Measurements from ENCODE around the gene SYAP1. TPM values are rescaled to one million over a fixed set of nuclear protein-coding genes. Genes with fewer than 3 reads are reported as not detected.
A peak's percentile ranks its signal among the peaks of the same experiment; 100 is the strongest.
"Not testable (repeated sequence)": the region's sequence is repeated elsewhere in the genome, so short reads cannot be mapped to it uniquely, and the experiment has no call there.

SYAP1 gene
- polyA plus RNA-seq, 4 donors = 31.6 to 34.4 (median 33.7) TPM

- no peak for DNase-seq (ENCODE audit: low read depth in 4 of 4, low spot score in 3 of 4)
Measured at GRCh38 chrX:16772460-16772859, 53.0 kb downstream of the SYAP1 start.

DNA sequence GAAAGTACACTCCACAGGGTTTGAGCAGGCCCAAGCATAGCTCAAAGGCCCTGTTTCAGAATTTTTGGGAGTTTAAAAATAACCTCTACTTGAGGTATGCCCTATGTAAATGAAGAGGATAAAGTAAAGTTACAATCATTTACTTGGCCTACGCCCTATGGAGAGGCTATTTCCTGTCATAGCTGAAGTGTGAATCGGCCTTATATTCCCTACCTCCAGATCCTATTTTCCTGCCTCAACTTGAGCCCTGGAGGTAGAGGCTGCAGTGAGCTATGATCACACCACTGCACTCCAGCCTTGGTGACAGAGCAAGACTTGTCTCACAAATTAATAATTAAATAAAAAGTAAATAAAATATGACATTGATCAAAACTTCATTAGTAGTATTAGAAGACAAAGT is 55.3 kb downstream of the SYAP1 start:
- DNase-seq (ENCODE audit: low read depth in 4 of 4, low spot score in 3 of 4) = no peak

GRCh38 chrX:16778545-16778944 is 59.1 kb downstream of the SYAP1 start:
- DNase-seq (ENCODE audit: low read depth in 4 of 4, low spot score in 3 of 4) = no peak

DNA sequence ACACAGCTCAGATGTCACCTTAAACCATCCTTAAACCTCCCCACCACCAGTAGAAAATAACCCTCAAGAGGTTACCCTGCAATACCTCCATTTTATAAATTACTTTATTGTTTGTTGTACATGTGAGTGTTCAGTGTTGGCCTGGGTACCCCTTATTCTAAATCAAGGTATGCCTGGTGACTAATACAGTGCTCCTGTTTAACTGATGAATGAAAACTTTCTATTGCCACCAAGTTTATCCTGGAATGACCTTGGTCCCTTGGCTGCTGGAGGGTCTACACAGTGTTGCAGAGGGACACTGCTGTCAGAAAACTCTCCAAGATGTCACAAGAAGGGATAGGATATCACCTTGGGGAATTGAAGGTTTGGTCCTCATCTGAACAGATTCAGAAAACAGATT is 59.6 kb downstream of the SYAP1 start:
- DNase-seq (ENCODE audit: low read depth in 4 of 4, low spot score in 3 of 4) = no peak

DNA sequence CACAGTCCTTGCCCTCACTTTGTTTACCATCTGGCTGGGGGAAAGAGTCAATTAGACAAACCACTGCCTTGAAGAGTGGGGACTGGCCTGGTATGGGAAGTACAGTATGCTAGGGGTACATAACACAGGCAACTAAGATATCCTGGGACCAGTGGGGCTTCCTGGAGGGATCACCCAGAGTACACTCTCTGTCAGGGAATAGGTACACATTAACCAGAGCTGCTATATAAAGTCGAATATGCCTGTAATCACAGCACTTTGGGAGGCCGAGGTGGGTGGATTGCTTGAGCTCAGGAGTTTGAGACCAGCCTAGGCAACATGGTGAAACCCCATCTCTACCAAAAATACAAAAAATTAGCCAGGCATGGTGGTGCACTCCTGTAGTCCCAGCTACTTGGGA is 60.4 kb downstream of the SYAP1 start:
- DNase-seq (ENCODE audit: low read depth in 4 of 4, low spot score in 3 of 4) = not testable (repeated sequence)

DNA sequence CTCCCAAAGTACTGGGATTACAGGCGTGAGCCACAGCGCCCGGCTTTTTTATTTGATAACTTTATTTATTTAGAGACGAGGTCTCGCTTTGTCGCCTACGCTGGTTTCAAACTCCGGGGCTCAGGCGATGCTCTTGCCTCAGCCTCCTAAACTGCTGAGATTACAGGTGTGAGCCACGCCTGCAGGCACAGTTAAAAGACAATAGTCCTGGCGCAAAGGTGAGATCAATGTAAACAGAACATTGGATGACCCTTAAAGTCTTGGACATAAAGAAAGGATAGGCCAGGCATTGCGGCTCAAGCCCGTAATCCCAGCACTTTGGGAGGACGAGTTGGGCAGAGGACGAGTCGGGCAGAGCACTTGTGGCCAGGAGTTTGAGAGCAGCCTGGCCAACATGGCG is 64.0 kb downstream of the SYAP1 start:
- no peak for DNase-seq (ENCODE audit: low read depth in 4 of 4, low spot score in 3 of 4)

GRCh38 chrX:16784440-16784839 is 65.0 kb downstream of the SYAP1 start:
- DNase-seq (ENCODE audit: low read depth in 4 of 4, low spot score in 3 of 4) = not testable (repeated sequence)

DNA sequence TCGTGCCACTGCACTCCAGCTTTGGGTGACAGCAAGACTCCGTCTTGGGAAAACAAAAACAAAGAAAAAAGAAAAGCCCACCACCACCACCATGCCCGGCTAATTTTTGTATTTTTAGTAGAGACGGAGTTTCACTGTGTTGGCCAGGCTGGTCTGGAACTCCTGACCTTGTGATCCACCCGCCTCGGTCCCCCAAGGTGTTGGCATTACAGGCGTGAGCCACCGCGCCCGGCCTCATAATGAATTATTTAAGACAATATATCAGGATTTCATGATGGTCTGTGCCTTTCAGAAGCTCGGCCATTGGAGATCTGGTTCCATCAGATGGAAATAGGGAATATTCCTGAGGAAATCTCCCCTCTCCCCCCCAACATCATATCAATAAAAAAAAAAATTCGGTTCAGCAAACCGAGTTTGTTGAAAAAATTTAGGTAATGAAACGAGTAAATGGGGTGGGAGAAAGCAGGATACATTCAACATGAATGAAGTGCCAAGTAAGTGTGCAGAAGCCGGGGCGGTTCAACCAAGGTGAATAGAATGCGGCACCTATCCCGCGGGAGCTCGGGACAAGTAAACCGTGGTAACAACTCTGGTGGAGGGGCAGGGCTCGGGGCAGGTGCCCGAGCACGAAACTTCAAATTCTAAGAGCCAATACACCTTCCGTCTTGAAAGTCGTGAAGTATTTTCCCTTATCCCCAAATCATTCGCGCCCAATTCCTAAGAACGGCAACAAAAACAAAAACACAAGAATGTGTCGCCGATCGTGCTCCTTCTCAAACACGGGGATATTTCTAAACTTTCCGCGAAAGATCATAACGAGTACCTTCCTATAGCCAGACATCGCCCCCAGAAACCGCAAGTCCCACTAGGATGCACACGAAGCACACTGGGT is 66.1 kb downstream of the SYAP1 start:
- no peak for DNase-seq (ENCODE audit: low read depth in 4 of 4, low spot score in 3 of 4)

DNA sequence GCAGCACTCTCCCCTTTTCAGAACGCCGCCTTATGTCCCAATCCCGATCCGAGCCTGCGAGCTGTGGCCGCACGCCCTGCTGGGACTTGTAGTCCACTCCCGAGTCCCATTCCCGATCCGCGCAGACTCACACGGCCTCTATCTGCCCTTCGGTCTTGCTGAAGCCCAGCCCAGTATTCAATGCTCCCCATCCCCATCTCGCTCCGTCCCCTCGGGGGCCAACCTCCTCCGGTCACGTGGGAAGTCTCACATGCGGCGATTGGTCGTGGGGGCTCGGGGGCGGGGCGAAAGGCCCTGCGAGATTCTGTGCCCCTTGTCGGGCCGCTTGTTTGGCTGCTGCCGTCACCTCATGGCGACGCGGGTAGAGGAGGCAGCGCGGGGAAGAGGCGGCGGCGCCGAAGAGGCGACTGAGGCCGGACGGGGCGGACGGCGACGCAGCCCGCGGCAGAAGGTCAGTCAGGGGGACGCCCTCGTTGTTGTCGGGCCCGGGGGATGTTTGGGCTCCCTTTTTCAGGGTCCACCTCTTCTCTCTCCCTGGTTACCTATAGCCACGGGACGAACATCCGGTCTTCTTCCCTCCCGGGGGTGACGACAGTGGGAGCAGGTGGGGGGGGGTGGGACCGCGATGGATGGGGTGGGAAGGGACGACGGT is 66.9 kb downstream of the SYAP1 start, which contains the start of gene TXLNG:
Gene TXLNG (plus strand): TSS at position 328 of the 652 bp plus-strand sequence. CDS start 22 bp downstream, at position 350.
- DNase-seq (ENCODE audit: low read depth in 4 of 4, low spot score in 3 of 4) = peak; percentile 75 to 92 (median 92)

DNA sequence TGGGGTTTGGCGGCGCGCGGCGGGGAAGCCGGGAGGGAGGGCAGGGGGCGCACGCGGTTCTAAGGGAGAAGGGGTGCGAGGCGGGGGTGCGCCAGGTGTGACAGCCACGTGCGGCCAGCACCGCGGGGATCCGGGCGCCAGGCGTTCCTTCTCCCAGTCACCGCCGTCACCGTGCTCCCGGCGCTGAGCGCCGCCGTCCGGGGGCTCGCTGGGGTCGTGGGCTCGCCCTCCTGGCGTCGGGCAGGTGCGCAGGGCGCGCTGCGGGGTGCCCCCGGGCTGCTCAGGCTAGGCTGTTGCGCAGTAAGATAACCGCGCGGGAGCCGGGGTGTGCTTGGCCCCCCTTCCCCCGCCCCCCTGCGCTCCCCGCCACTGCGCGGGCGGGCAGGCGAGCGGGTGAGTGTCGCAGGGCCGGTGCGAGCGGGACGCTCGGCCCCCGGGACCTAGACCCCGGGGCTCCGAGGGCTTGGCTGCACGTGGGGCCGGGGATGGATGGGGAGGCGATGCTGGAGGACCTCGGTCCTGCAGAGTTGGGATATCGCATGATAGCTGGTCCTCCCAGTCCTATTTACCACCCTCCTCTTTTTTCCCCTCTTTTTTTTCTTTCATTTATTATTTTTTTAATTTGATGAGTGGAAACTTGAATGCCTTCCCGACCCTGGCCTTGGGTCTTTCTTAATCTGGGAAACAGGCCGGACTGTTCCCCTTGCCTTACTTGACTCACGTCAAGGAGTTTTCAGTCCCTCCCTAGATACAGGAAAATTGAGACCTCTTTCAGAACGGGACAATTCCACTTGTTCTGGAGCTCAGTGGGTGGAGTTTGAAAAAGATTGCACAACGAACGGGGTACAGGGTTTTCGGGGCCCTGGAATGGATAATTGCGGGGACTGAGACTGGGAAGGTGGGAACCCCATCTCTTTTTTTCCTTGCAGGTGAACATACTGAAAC is 67.7 kb downstream of the SYAP1 start:
- DNase-seq (ENCODE audit: low read depth in 4 of 4, low spot score in 3 of 4) = no peak

GRCh38 chrX:16788477-16788876 is 69.1 kb downstream of the SYAP1 start:
- no peak for DNase-seq (ENCODE audit: low read depth in 4 of 4, low spot score in 3 of 4)

GRCh38 chrX:16796298-16796697 is 76.9 kb downstream of the SYAP1 start:
- DNase-seq (ENCODE audit: low read depth in 4 of 4, low spot score in 3 of 4) = no peak

GRCh38 chrX:16797358-16797757 is 77.9 kb downstream of the SYAP1 start:
- no peak for DNase-seq (ENCODE audit: low read depth in 4 of 4, low spot score in 3 of 4)

DNA sequence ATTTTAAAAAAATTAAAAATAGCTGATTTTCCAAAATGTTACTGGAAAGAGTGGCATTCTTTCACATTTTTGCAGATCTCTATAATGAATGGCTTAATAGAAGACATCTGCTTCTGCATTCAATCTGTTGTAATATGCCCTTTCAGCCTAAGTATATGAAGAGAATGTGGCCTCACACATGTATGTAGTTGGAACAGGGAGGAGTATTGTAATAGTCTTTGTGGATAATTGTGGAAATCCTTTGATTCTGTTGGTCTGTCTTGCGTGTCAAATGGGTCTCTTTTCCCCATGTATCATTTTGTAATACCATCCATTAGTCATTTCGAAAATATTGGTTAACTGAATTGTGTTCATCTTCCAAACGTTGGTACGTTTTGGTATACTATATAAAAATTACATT is 78.4 kb downstream of the SYAP1 start:
- DNase-seq (ENCODE audit: low read depth in 4 of 4, low spot score in 3 of 4) = no peak

DNA sequence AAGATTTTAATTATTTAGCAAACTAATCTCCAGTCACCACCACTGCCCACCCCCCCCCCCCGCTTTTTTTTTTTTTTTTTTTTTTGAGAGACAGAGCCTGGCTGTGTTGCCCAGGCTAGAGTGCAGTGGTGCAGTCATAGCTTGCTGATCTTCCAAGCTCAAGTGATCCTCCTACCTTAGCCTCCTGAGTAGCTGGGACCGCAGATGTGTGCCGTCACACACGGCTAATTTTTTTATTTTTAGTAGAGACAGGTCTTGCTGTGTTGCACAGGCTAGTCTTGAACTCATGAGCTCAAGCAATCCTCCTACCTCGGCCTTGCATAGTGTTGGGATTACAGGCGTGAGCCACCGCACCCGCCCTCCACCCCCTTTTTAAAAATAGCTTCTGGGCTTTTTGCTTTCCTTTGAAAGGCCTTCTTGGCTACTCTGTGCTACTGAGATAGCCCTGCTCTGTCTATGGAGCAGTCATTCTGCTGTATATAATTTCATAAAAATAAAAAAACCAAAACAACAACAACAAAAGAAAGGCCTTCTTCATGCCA is 85.6 kb downstream of the SYAP1 start:
- no peak for DNase-seq (ENCODE audit: low read depth in 4 of 4, low spot score in 3 of 4)

GRCh38 chrX:16807548-16807947 is 88.1 kb downstream of the SYAP1 start:
- no peak for DNase-seq (ENCODE audit: low read depth in 4 of 4, low spot score in 3 of 4)

DNA sequence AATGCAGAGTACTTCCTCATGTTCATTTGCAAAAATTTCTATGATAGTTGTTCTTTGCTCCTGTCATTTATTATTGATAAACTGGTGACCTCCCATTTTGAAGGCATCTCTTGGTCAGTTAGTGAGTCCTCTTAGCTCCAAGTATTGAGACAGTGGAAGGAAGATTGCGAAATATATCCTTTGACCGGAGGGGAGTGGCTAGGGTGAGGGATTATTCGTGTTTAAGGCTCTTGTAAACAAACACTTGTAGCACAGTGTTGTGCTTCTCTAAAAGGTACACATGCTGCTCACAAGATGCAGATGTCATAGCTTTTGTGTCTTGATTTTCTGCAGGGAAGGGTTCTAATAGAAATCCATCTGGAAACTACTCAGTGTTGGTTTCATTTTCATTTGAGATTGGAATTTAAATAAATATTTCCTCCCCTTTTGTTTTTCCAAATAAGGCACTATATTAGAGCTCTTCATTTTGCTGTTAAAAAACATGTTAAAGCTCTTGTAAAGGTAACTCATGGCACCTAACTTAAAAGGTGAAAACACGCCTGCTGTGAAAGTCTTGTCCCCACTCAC is 88.6 kb downstream of the SYAP1 start:
- DNase-seq (ENCODE audit: low read depth in 4 of 4, low spot score in 3 of 4) = no peak

- DNase-seq (ENCODE audit: low read depth in 4 of 4, low spot score in 3 of 4) = no peak
Measured at GRCh38 chrX:16814597-16814996, 95.2 kb downstream of the SYAP1 start.

Measured in right renal pelvis (tissue), 4 donors.